ENCODE results near the gene RHOBTB1. TPM values are rescaled to one million over a fixed set of nuclear protein-coding genes. Genes with fewer than 3 reads are reported as not detected.
"Not testable (repeated sequence)": the region's sequence is repeated elsewhere in the genome, so short reads cannot be mapped to it uniquely, and the experiment has no call there.

The RHOBTB1 gene
- total RNA-seq, 2 experiments from 2014 or later: not detected

DNA sequence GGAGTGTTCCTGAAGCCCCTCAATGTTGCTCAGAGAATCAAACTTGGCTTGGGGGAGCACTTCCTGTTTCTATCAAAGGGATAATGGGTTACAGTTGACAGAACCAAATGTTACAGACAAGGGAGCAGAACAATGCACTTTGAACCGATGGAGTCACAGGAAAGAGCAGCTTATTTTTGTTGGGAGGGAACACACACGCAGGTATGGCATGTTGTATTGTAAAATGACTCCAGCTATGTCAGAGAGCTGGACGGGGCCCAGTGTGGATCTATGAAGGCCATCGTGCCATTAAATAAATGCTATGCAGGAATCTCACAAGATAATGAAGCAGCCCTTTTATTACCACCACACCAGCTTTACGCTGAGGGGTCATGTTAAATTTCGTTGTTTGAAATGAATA, 35.1 kb downstream of the RHOBTB1 start:
- intact Hi-C loops (cut with micrococcal nuclease): no loop called here
- Mint-ChIP-seq H3K9me3 (peaks cover 8% of the 10 kb centered on the region), H3K27ac (no peak overlapping the region), H3K36me3 (ENCODE audit: low read depth) (no peaks in the 10 kb centered on the region), H3K4me1 (ENCODE audit: low read depth) (peaks cover 7% of the 10 kb centered on the region), H3K4me3 (no peak overlapping the region), H3K27me3 (ENCODE audit: low read depth) (peaks cover 10% of the 10 kb centered on the region)
- CTCF ChIA-PET: interaction anchor here (0.7 to 0.8 kb wide), 2 partner anchors 8 to 26 kb away, joined by 4 to 6 read pairs; no protein-coding TSS in a partner anchor
- DNase-seq: no peak

DNA sequence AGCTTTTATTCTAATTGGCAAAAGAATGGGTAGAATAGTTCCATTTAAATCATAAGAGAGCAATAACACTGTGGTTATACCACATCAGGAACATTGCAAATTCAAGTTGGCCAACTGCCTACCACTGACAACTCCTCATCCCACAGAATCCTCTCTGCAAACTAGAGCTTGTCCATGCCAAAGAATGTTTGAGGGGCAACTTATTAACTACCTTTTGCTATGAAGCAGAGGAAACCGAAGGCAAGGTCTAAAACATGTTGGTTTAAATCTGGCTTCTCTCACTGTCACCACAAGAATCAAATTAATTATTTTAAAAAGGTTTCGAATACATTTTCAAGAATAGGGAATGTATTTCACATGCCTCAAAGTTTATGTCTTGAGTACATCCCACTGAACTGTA, 36.0 kb downstream of the RHOBTB1 start:
- CTCF ChIA-PET: interaction anchor here (0.8 kb wide), 1 partner anchor 26 kb away, joined by 6 read pairs; no protein-coding TSS in a partner anchor
- peaks cover 7% of the 10 kb centered on the region for H3K4me1 Mint-ChIP-seq (ENCODE audit: low read depth)
- peaks cover 10% of the 10 kb centered on the region for H3K27me3 Mint-ChIP-seq (ENCODE audit: low read depth)
- H3K9me3 Mint-ChIP-seq: peaks cover 8% of the 10 kb centered on the region
- H3K36me3 Mint-ChIP-seq (ENCODE audit: low read depth): no peaks in the 10 kb centered on the region
- H3K27ac Mint-ChIP-seq: no peak overlapping the region
- H3K4me3 Mint-ChIP-seq: no peak overlapping the region
- DNase-seq: no peak
- intact Hi-C loops (cut with micrococcal nuclease): no loop called here

- H3K9me3 Mint-ChIP-seq: peaks cover 8% of the 10 kb centered on the region
- H3K27ac Mint-ChIP-seq: no peak overlapping the region
- peaks cover 7% of the 10 kb centered on the region for H3K4me1 Mint-ChIP-seq (ENCODE audit: low read depth)
- CTCF ChIA-PET: no interaction called here
- DNase-seq: no peak
- no peak overlapping the region for H3K4me3 Mint-ChIP-seq
- intact Hi-C loops (cut with micrococcal nuclease): no loop called here
- H3K36me3 Mint-ChIP-seq (ENCODE audit: low read depth): no peaks in the 10 kb centered on the region
- peaks cover 10% of the 10 kb centered on the region for H3K27me3 Mint-ChIP-seq (ENCODE audit: low read depth)
These were observed 36.7 kb downstream of the RHOBTB1 start for GRCh38 chr10:60907236-60907635.

DNA sequence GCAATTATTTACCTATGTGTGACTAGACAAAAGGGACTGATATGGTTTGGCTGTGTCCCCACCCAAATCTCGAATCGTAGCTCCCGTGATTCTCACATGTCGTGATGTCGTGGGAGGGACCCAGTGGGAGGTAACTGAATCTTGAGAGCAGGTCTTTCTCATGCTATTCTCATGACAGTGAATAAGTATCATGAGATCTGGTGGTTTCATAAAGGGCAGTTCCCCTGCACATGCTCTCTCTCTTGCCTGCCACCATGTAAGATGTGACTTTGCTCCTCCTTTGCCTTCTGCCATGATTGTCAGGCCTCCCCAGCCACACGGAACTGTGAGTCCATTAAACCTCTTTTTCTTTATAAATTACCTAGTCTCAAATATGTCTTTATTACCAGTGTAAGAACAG, 37.2 kb downstream of the RHOBTB1 start:
- CTCF ChIA-PET; H3K4me3 Mint-ChIP-seq; H3K36me3 Mint-ChIP-seq (ENCODE audit: low read depth); H3K27ac Mint-ChIP-seq; H3K9me3 Mint-ChIP-seq; H3K4me1 Mint-ChIP-seq (ENCODE audit: low read depth); intact Hi-C loops (cut with micrococcal nuclease); DNase-seq: not testable (repeated sequence)
- H3K27me3 Mint-ChIP-seq (ENCODE audit: low read depth): peaks cover 10% of the 10 kb centered on the region

- no peak for DNase-seq
- H3K36me3 Mint-ChIP-seq (ENCODE audit: low read depth): no peaks in the 10 kb centered on the region
- CTCF ChIA-PET: no interaction called here
- no peak overlapping the region for H3K27ac Mint-ChIP-seq
- H3K4me3 Mint-ChIP-seq: no peak overlapping the region
- intact Hi-C loops (cut with micrococcal nuclease): no loop called here
- peaks cover 10% of the 10 kb centered on the region for H3K27me3 Mint-ChIP-seq (ENCODE audit: low read depth)
- peaks cover 8% of the 10 kb centered on the region for H3K9me3 Mint-ChIP-seq
- H3K4me1 Mint-ChIP-seq (ENCODE audit: low read depth): peaks cover 7% of the 10 kb centered on the region
These were observed 37.6 kb downstream of the RHOBTB1 start for GRCh38 chr10:60906411-60906810.

DNA sequence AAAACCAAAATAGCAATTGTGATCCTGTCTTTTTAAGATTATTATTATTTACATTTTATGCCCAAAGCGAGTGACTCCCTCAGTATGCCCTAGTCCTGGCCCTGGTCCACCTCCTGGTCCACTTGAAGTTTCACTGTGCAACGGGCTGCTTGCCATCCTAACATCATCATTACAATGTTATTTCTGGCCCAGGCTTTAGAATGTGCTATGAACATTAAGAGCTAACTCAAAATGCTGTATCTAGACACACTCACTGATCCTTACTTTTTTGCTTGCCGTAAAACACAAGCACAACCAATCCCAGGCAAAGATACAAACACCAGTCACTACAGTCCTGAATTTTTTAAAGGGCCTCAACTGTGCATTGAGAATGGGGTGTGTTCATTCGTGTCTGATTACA, 38.4 kb downstream of the RHOBTB1 start:
- H3K4me3 Mint-ChIP-seq: no peak overlapping the region
- intact Hi-C loops (cut with micrococcal nuclease): no loop called here
- H3K9me3 Mint-ChIP-seq: peaks cover 8% of the 10 kb centered on the region
- no peak overlapping the region for H3K27ac Mint-ChIP-seq
- peaks cover under 1% of the 10 kb centered on the region for H3K4me1 Mint-ChIP-seq (ENCODE audit: low read depth)
- no peak for DNase-seq
- peaks cover 5% of the 10 kb centered on the region for H3K27me3 Mint-ChIP-seq (ENCODE audit: low read depth)
- CTCF ChIA-PET: no interaction called here
- no peaks in the 10 kb centered on the region for H3K36me3 Mint-ChIP-seq (ENCODE audit: low read depth)

DNA sequence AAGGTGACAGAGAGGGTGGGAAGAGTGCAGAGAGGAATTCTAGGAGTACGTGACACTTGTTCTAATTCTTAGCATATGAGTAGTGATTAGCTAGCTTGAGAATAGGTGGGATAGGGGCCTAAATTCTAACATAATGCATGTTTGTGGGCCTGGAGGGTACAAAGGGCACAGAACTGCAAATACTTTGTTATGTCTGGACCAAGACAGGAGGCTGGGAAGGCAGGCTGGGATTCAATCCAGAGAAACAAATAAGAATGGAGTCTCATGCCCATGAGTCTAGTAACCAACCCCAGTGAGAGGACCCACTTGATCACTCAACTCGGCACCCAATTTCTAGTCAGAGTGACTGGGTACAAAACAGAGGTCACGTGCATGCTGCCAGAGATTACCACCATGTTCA, 40.9 kb downstream of the RHOBTB1 start:
- Mint-ChIP-seq H3K27me3 (ENCODE audit: low read depth) (peaks cover 2% of the 10 kb centered on the region), H3K4me1 (ENCODE audit: low read depth) (no peaks in the 10 kb centered on the region), H3K36me3 (ENCODE audit: low read depth) (no peaks in the 10 kb centered on the region), H3K27ac (no peak overlapping the region), H3K9me3 (peaks cover 8% of the 10 kb centered on the region), H3K4me3 (no peak overlapping the region)
- no peak for DNase-seq
- intact Hi-C loops (cut with micrococcal nuclease): no loop called here
- CTCF ChIA-PET: no interaction called here

- Mint-ChIP-seq H3K9me3 (peaks cover 2% of the 10 kb centered on the region), H3K36me3 (ENCODE audit: low read depth) (no peaks in the 10 kb centered on the region), H3K27ac (no peak overlapping the region), H3K4me3 (no peak overlapping the region), H3K27me3 (ENCODE audit: low read depth) (no peaks in the 10 kb centered on the region), H3K4me1 (ENCODE audit: low read depth) (no peaks in the 10 kb centered on the region)
- intact Hi-C loops (cut with micrococcal nuclease): no loop called here
- CTCF ChIA-PET: interaction anchor here (0.7 kb wide), 1 partner anchor 85 kb away, joined by 3 read pairs; no protein-coding TSS in a partner anchor
- no peak for DNase-seq
These were observed 42.3 kb downstream of the RHOBTB1 start for GRCh38 chr10:60901561-60902235.

DNA sequence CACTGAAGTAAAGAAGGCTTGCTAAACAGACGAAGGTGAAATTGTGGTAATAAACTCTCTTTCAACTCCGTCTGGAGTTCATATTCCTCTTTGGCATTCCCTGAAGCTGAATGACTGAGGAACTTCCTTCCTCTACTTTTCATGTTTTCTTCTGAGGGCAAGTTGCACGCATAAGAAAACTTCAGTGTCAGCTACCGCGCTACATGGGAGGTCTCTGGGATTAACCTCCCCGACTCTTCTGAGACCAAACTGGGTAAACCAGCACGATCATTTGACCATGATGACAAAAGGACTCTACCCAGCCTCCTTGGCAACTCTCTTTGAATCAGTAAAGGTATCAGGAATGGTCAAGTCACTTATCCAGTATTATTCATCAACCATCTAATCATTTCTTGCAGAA, 44.7 kb downstream of the RHOBTB1 start:
- DNase-seq: no peak
- H3K9me3 Mint-ChIP-seq: no peaks in the 10 kb centered on the region
- no peaks in the 10 kb centered on the region for H3K4me1 Mint-ChIP-seq (ENCODE audit: low read depth)
- no peaks in the 10 kb centered on the region for H3K36me3 Mint-ChIP-seq (ENCODE audit: low read depth)
- H3K4me3 Mint-ChIP-seq: no peak overlapping the region
- no peak overlapping the region for H3K27ac Mint-ChIP-seq
- intact Hi-C loops (cut with micrococcal nuclease): no loop called here
- CTCF ChIA-PET: no interaction called here
- no peaks in the 10 kb centered on the region for H3K27me3 Mint-ChIP-seq (ENCODE audit: low read depth)

GRCh38 chr10:60898321-60898720, 45.7 kb downstream of the RHOBTB1 start:
- intact Hi-C loops (cut with micrococcal nuclease): no loop called here

DNA sequence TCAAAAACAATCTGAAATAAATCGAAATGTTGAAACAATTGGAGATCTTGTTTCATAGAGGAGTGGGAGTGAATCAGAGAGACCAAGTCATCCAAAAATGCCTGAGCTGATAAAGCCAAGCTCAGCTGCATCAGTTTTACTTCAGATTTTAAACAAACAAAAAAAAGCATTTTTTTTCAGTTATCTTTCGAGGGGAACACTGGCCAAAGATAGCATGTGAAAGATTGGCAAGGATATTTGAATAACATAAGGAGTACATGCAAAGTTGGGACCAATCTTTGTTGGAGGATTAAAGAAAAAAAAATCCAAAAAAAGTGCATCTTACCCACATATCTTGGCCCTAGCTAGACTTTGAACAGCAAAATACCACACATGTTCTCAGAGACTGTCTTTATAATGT, 47.2 kb downstream of the RHOBTB1 start:
- Mint-ChIP-seq H3K27me3 (ENCODE audit: low read depth) (no peaks in the 10 kb centered on the region), H3K4me3 (no peak overlapping the region), H3K4me1 (ENCODE audit: low read depth) (no peaks in the 10 kb centered on the region), H3K36me3 (ENCODE audit: low read depth) (no peaks in the 10 kb centered on the region), H3K9me3 (no peaks in the 10 kb centered on the region), H3K27ac (no peak overlapping the region)
- CTCF ChIA-PET: no interaction called here
- DNase-seq: no peak
- intact Hi-C loops (cut with micrococcal nuclease): no loop called here

More at GRCh38 chr10:60898321-60898720, 45.7 kb downstream of the RHOBTB1 start:
- Mint-ChIP-seq H3K4me3 (no peak overlapping the region), H3K27me3 (ENCODE audit: low read depth) (no peaks in the 10 kb centered on the region), H3K36me3 (ENCODE audit: low read depth) (no peaks in the 10 kb centered on the region), H3K27ac (no peak overlapping the region), H3K4me1 (ENCODE audit: low read depth) (no peaks in the 10 kb centered on the region), H3K9me3 (no peaks in the 10 kb centered on the region)
- no peak for DNase-seq
- CTCF ChIA-PET: no interaction called here

GRCh38 chr10:60896033-60896432, 48.0 kb downstream of the RHOBTB1 start:
- H3K27ac Mint-ChIP-seq: no peak overlapping the region
- intact Hi-C loops (cut with micrococcal nuclease): no loop called here

GRCh38 chr10:60894786-60895185, 49.2 kb downstream of the RHOBTB1 start:
- intact Hi-C loops (cut with micrococcal nuclease): no loop called here
- H3K27ac Mint-ChIP-seq: no peak overlapping the region
- CTCF ChIA-PET: interaction anchor here (0.6 to 1.3 kb wide), 2 partner anchors 12 to 461 kb away, joined by 3 to 4 read pairs; no protein-coding TSS in a partner anchor
- H3K27me3 Mint-ChIP-seq (ENCODE audit: low read depth): no peaks in the 10 kb centered on the region
- no peak overlapping the region for H3K4me3 Mint-ChIP-seq
- no peaks in the 10 kb centered on the region for H3K9me3 Mint-ChIP-seq
- no peaks in the 10 kb centered on the region for H3K4me1 Mint-ChIP-seq (ENCODE audit: low read depth)
- no peak for DNase-seq
- H3K36me3 Mint-ChIP-seq (ENCODE audit: low read depth): no peaks in the 10 kb centered on the region

More at GRCh38 chr10:60896033-60896432, 48.0 kb downstream of the RHOBTB1 start:
- H3K9me3 Mint-ChIP-seq: no peaks in the 10 kb centered on the region
- H3K27me3 Mint-ChIP-seq (ENCODE audit: low read depth): no peaks in the 10 kb centered on the region
- no peak overlapping the region for H3K4me3 Mint-ChIP-seq
- CTCF ChIA-PET: no interaction called here
- no peaks in the 10 kb centered on the region for H3K36me3 Mint-ChIP-seq (ENCODE audit: low read depth)
- H3K4me1 Mint-ChIP-seq (ENCODE audit: low read depth): no peaks in the 10 kb centered on the region
- no peak for DNase-seq
